Thoracic aorta (tissue), 2 donors: ENCODE measurements around the gene IL17C. TPM values are rescaled to one million over a fixed set of nuclear protein-coding genes. Genes with fewer than 3 reads are reported as not detected.

Experiments used
- ATAC-seq: fragments of 150-250 bp; one replicate; pipeline ENCODE4 v1.8.0; 2017; ENCODE audit warnings: low read depth; ENCODE audit not compliant: insufficient number of reproducible peaks, low FRiP score
- DNase-seq: peaks from one replicate; pipeline ENCODE4 v3.0.0-alpha.2; 2020; ENCODE audit warnings: low spot score
- H3K27ac ChIP-seq, 2 donors: fragments of 200-600 bp; sonication (generic); 1 replicate in 1 of 2; 2 replicates in 1 of 2; pipeline ENCODE4 v1.5.1; 2016; ENCODE audit warnings: mild to moderate bottlenecking in 2 of 2, moderate library complexity in 2 of 2
- H3K27me3 ChIP-seq: fragments of 200-600 bp; sonication (generic); replicated peaks from 2 replicates; pipeline ENCODE4 v1.6.0; 2016; ENCODE audit warnings: mild to moderate bottlenecking; ENCODE audit not compliant: insufficient read depth
- H3K36me3 ChIP-seq: fragments of 200-600 bp; sonication (generic); one replicate; pipeline ENCODE4 v1.5.1; 2016
- H3K4me1 ChIP-seq, 2 donors: fragments of 200-600 bp; sonication (generic); 1 replicate in 1 of 2; 2 replicates in 1 of 2; pipeline versions ENCODE4 v1.5.1 to v1.6.0; 2016; ENCODE audit warnings: low read depth in 2 of 2, mild to moderate bottlenecking in 1 of 2; ENCODE audit not compliant: control insufficient read depth in 1 of 2
- H3K4me3 ChIP-seq: fragments of 200-600 bp; sonication (generic); 2 replicates; pipeline ENCODE4 v1.5.1; 2016; ENCODE audit warnings: mild to moderate bottlenecking
- H3K9me3 ChIP-seq: fragments of 200-600 bp; sonication (generic); 2 replicates; pipeline ENCODE4 v1.5.1; 2016
- total RNA-seq, 2 donors: library from RNA; depleted of rRNA; stranded (reverse); fragments of >200 nt; gene quantifications; one replicate each; pipeline versions ENCODE4 v1.1.0 to v1.2.3, GENCODE V29; 2016
- TF ChIP-seq, protein P1 (sequence below): fragments of 200-600 bp; sonication (generic); IDR thresholded peaks from one replicate; pipeline ENCODE4 v1.5.1; 2019; ENCODE audit warnings: antibody characterized with exemption

Gene IL17C
- total RNA-seq, 2 donors from 2014 or later, result 0.92 TPM; not detected in 1

DNA sequence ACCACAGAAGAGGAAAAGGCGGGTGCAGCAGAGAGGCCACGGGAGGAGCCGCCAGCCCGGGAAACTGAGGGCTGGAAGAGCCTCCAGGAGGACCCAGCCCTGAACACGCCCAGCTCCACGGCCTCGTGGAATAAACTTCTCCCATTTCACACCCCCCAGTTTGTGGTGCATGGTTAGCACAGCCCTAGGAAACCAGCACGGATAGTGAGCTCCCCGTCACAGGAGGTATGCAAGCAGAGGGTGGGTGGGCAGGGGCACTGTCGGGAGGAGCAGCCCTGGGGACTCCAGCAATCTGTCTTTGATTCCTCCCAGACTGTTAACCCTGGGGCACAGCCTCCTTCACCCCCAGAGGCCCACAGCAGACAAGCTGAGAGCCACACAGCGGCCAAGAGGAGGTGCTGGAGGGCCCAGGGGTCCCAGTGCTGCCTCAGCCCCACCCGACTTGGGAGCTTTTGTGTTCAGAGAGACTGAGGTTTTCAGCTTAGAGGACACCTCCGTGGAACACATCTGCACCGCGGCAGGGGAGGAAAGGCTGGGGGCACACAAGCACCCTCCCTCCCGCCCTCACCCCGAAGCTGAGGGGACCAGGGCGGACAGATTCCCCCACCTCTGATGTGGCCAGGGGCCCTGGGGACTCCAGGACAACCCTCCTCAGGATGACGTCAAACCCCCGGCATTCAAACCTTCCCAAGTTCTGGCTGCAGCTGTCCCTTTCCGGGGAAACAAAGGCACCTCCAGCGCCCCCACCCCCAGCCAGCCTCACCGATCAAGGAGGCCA, 1.7 kb upstream of the IL17C start:
- peaks cover 7% of the 10 kb centered on the region for H3K27me3 ChIP-seq
- ATAC-seq, result no peak

DNA sequence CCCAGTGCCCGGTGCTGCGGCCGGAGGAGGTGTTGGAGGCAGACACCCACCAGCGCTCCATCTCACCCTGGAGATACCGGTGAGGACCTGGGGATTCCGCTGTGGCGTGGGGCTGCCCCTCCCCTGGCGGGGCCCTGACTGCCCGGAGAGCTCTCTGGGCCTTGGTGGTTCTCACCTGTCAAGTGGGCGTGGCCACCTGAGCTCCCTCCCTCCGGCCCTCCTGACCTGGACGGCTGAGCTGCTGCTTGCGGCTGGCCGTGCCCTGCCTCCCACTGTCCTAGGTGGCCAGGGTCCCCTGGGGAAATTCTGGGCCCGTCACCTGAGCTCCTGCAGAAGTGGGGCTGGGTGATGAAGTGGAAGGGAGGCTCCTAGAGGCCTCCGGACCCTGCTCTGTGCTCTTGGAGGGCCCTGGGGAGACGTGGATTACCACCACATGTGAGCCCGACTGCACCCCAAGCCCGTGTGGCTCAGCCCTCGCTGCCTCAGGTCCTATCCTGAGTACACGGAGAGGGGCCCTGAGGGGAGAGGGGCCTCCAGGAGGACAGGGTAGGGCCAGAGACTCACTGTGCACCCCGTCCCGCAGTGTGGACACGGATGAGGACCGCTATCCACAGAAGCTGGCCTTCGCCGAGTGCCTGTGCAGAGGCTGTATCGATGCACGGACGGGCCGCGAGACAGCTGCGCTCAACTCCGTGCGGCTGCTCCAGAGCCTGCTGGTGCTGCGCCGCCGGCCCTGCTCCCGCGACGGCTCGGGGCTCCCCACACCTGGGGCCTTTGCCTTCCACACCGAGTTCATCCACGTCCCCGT, 1.1 kb downstream of the IL17C start:
- Histone ChIP-seq H3K27me3 (peaks cover 7% of the 10 kb centered on the region), H3K4me1 (peaks cover 0 to 6% of the 10 kb centered on the region in 2 donors), H3K27ac (no peak overlapping the region), H3K9me3 (no peaks in the 10 kb centered on the region), H3K36me3 (no peaks in the 10 kb centered on the region), H3K4me3 (no peak overlapping the region)
- DNase-seq, result no peak
- no peak for ATAC-seq
- TF ChIP-seq, protein P1, sequence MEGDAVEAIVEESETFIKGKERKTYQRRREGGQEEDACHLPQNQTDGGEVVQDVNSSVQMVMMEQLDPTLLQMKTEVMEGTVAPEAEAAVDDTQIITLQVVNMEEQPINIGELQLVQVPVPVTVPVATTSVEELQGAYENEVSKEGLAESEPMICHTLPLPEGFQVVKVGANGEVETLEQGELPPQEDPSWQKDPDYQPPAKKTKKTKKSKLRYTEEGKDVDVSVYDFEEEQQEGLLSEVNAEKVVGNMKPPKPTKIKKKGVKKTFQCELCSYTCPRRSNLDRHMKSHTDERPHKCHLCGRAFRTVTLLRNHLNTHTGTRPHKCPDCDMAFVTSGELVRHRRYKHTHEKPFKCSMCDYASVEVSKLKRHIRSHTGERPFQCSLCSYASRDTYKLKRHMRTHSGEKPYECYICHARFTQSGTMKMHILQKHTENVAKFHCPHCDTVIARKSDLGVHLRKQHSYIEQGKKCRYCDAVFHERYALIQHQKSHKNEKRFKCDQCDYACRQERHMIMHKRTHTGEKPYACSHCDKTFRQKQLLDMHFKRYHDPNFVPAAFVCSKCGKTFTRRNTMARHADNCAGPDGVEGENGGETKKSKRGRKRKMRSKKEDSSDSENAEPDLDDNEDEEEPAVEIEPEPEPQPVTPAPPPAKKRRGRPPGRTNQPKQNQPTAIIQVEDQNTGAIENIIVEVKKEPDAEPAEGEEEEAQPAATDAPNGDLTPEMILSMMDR, result no peak

More for the DNA sequence above, 1.7 kb upstream of the IL17C start:
- Histone ChIP-seq H3K4me1 (peaks cover 0 to 10% of the 10 kb centered on the region in 2 donors), H3K36me3 (peaks cover 11% of the 10 kb centered on the region), H3K27ac (no peak overlapping the region), H3K4me3 (no peak overlapping the region), H3K9me3 (no peaks in the 10 kb centered on the region)
- DNase-seq, result no peak
- TF ChIP-seq, protein P1, result no peak

DNA sequence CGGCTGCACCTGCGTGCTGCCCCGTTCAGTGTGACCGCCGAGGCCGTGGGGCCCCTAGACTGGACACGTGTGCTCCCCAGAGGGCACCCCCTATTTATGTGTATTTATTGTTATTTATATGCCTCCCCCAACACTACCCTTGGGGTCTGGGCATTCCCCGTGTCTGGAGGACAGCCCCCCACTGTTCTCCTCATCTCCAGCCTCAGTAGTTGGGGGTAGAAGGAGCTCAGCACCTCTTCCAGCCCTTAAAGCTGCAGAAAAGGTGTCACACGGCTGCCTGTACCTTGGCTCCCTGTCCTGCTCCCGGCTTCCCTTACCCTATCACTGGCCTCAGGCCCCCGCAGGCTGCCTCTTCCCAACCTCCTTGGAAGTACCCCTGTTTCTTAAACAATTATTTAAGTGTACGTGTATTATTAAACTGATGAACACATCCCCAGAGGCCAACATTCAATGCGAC, 1.7 kb downstream of the IL17C start:
- no peaks in the 10 kb centered on the region for H3K36me3 ChIP-seq
- H3K4me1 ChIP-seq, result no peaks in the 10 kb centered on the region
- TF ChIP-seq, protein P1, result no peak
- H3K27ac ChIP-seq, result no peak overlapping the region
- DNase-seq (no peak), ATAC-seq (no peak)
- no peak overlapping the region for H3K4me3 ChIP-seq
- no peaks in the 10 kb centered on the region for H3K9me3 ChIP-seq
- H3K27me3 ChIP-seq, result peaks cover 7% of the 10 kb centered on the region

DNA sequence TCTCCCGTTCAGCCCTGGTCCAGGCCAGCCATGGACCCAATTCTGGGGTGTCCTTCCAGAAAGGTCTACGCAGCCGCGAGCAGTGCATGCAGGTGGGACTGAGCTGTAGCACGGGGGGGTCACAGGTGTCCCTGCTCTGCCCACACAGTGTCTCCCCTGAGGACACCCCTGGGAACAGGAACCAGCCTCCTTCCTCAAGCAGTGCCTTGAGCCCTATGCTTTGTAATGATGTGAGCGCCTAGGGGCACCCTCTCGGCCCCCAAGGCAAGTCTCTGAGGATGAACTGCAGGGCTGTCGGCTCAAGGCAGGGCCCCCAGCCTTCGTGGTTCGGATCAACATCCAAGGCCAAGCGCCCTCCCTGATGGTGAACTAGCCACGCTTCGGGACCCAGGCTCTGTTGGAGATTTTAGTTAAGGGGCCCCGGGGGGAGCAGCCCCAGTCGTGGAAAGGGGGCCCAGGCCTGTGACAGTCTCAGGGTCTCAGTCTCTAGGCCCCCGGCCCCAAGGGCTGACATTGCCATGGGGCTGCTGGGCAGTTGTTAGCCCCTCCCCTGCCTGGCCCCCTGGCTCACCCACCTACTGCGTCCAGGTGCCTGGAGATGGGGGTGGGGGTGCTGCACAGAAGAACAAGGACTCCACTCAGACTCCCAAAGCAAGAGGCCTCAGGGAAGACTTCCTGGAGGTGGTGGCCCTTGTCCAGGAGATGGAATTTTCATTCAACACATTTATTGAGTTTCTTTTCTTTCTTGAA, 2.3 kb downstream of the IL17C start:
- no peaks in the 10 kb centered on the region for H3K36me3 ChIP-seq
- H3K4me1 ChIP-seq, result no peaks in the 10 kb centered on the region
- H3K27ac ChIP-seq, result no peak overlapping the region
- TF ChIP-seq, protein P1, result no peak
- H3K9me3 ChIP-seq, result no peaks in the 10 kb centered on the region
- H3K4me3 ChIP-seq, result no peak overlapping the region
- no peak for DNase-seq
- ATAC-seq, result no peak
- peaks cover 7% of the 10 kb centered on the region for H3K27me3 ChIP-seq
